HCT116 (cell line): ENCODE measurements around the gene CRY1.

Experiments
- CTCF ChIP-seq, 3 experiments: fragments of 200-600 bp in 1 of 3; sonication (generic) in 1 of 3; IDR thresholded peaks in 2 of 3; conservative IDR thresholded peaks in 1 of 3; 2 replicates each; pipeline ENCODE4 v1.5.1; 2012 to 2017; ENCODE audit warnings: low read depth in 2 of 3, low read length in 2 of 3, antibody characterized with exemption in 1 of 3, borderline replicate concordance in 1 of 3, control low read depth in 1 of 3, mild to moderate bottlenecking in 1 of 3, mixed read lengths in 1 of 3, mixed run types in 1 of 3, moderate library complexity in 1 of 3; ENCODE audit not compliant: insufficient read depth in 1 of 3
- POLR2A ChIP-seq: IDR thresholded peaks from 2 replicates; pipeline ENCODE4 v1.7.0; 2011; ENCODE audit warnings: borderline replicate concordance; ENCODE audit not compliant: insufficient read depth, insufficient read length; ENCODE audit errors: extremely low read depth
- YY1 ChIP-seq: IDR thresholded peaks from 2 replicates; pipeline ENCODE4 v1.6.1; 2011; ENCODE audit warnings: low read length, low read depth, moderate library complexity, mild to moderate bottlenecking; ENCODE audit not compliant: insufficient replicate concordance; ENCODE audit errors: extremely low read depth

DNA sequence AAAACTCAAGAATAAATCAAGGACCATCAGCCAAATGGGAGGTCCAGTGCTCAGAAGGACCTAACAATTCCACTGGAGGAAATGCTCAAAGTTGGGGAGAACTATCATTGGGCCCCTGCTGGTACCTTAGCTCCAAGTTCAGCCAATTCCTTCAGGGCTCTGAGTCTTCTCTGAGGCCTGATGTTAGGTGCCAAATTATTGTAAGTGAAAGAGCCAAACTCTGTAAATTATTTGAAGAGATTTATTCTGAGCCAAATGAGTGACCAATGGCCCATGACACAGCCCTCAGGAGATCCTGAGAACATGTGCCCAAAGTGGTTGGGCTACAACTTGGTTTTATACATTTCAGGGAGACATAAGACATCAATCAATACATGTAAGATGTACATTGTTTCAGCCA lies 145.9 kb downstream of the CRY1 start:
- TF ChIP-seq YY1 (no peak), POLR2A (no peak), CTCF (IDR thresholded peaks at IDR 0.05 in 2 of 3, conservative IDR thresholded peaks at IDR 0.05 in 1 of 3; ENCODE audit: borderline replicate concordance in 1 of 3, insufficient read depth in 1 of 3, low read depth in 2 of 3, low read length in 2 of 3) (no peak)
